SH-SY5Y (cell line): ENCODE results near the gene TFF3.

ENCODE experiments used
- GATA2 ChIP-seq: IDR thresholded peaks from 2 replicates; pipeline ENCODE4 v1.6.1; 2011; ENCODE audit warnings: mild to moderate bottlenecking, low read depth, low read length
- GATA3 ChIP-seq: IDR thresholded peaks from 2 replicates; pipeline ENCODE4 v1.6.1; 2011; ENCODE audit warnings: low read depth, mild to moderate bottlenecking, low read length, moderate library complexity

Gene TFF3

DNA sequence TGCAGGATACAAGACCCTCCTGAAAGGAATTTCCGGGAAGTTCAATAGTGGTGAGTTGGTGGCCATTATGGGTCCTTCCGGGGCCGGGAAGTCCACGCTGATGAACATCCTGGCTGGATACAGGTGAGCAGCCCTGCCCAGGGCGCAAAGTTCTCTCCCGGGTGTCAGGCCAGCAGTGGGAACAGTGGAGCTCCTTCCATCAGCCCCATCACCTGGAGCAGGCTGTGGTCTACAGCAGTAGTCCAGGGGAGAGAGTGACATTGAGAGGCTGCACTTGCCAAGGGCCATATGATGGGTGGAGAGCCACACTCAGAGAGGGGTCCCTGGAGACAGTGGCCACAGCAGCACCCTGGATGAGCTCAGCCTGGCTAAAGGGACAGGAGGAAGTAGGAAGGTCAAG lies 44.1 kb downstream of the TFF3 start:
- no peak for TF ChIP-seq GATA3
- TF ChIP-seq GATA2 = no peak

- no peak for TF ChIP-seq GATA2
- no peak for TF ChIP-seq GATA3
These were observed 45.8 kb downstream of the TFF3 start for GRCh38 chr21:42269386-42269785.

DNA sequence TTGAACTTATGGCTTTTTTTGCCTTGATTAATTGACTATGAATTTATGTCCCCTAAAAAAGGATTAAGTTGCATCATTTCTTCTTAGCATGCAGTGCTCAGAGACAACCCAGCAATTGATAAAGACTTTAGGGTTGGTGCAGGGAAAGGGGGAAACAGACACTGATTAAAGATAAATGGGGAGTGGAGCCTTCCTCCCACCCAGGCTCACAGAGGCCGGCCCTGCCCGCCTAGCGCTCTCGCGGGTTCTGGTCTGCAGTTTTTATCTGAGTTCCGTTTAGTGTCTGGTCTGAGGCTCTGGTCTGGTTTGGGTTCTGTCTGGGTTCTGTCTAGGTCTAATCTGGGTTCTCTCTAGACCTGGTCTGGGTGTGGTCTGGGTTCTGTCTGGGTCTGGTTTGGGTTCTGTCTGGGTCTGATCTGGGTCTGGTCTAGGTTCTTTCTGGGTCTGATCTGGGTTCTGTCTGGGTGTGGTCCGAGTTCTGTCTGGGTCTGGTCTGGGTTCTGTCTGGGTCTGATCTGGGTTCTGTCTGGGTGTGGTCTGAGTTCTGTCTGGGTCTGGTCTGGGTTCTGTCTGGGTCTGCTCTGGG lies 48.1 kb downstream of the TFF3 start:
- no peak for TF ChIP-seq GATA2
- TF ChIP-seq GATA3 = no peak

DNA sequence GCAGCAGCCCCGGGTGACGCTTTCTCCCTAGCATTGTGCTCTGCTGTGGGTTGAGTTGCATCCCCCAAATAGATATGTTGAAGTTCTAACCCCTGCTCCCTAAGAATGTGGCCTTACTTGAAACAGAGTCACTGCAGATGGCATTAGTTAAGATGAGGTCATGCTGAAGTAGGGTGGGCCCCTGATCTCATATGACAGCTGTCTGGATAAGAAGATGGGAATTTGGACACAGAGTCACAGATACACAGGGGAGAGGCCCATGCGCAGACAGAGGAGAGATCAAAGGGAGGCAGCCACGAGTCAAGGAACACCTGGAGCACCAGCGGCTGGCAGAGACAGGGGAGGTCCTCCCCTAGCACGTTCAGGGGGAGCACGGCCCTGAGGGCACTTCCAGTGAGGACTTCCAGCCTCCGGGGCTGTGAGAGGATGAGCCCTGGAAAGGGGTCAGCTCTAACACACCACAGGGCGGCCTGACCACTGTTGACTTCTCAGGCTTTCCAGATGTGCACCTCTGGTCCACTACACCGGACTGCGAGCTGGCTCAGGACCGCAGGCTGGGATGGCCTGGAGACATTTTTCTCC lies 49.9 kb downstream of the TFF3 start:
- TF ChIP-seq GATA3 = no peak

DNA sequence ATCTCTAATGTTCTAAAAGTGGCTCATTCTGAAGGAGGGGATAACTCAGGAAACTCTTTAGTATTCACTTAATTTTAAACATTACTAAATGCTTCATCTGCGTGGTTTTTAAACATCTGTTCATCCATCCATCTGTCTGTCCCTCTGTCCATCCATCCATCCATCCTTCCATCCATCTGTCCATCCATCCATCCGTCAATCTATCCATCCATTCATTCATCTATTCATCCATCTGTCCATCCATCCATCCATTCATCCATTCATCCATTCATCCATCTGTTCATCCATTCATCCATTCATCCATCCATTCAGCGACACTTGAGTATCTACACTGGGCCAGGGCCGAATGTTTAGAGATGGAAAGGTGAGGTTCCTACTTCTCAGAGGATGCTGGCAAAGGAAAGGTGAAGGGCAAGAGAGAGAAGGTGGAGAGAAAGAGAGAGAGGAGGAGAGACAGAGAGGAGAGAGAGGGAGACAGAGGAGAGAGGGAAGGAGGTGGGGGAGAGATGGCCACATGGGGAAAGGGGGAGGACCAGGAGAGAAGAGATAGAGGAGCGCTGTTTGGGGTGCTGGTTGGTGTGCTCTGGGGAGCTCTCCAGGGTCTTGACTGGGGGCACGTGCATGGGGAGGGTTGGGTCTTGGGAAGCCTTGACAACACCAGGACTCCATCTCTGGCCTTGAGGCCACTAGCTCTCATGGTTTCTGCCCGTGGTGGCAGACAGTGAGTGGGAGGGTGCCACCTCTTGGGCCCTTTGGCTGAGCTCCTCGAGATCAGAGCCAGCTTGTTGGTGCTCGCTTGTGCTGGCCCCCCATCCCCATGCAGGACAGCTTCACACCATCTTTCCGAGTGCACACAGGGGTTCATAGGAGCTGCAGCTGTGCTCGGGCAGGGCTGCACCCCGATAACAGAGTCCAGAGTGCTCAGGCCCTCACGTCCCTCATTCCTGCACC lies 50.7 kb downstream of the TFF3 start:
- TF ChIP-seq GATA3 (no peak), GATA2 (no peak)

DNA sequence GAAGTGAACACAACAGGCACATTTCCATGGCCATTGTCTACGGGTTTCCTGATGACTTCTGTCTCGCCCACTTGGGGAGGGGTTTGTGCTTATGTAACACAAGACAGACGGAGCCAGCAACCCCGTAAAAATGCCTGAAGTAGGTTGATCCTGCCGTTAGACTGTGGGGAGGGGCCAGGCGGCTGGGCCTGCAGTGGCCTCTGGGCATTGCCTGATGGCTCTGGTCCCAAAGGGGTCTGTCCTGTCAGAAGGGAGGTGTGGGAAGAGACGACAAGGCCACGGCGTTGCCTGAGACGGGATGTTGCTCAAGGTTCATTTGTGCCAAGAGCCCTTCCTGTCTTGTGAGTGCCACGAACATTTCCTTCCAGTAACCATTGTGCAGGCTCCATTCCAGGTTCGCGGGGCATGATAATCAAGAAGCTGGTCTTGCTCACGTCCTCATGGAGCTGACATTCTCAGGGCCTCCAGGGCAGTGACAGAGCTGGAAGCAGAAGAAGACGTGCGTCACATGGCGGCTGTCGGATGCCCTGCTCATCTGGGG lies 51.5 kb downstream of the TFF3 start:
- no peak for TF ChIP-seq GATA3
- TF ChIP-seq GATA2 = no peak

- TF ChIP-seq GATA2 (no peak), GATA3 (no peak)
These were observed 52.4 kb downstream of the TFF3 start for GRCh38 chr21:42262831-42263231.

- TF ChIP-seq GATA2 (no peak), GATA3 (no peak)
These were observed 53.4 kb downstream of the TFF3 start for GRCh38 chr21:42261829-42262200.
